ENCODE data around the gene NSG1.

NSG1 gene

GRCh38 chr4:4361883-4362282 is 25.0 kb upstream of the NSG1 start:
- DNase-seq (ENCODE audit: low spot score in 2 of 2) (no peak), ATAC-seq (peak; percentile 55)
- Mint-ChIP-seq H3K4me3 (no peak overlapping the region), H3K36me3 (no peaks in the 10 kb centered on the region), H3K27ac (no peak overlapping the region), H3K4me1 (no peaks in the 10 kb centered on the region), H3K9me3 (peaks cover 5% of the 10 kb centered on the region)

GRCh38 chr4:4362991-4363697 is 23.8 kb upstream of the NSG1 start:
- no peak for ATAC-seq

GRCh38 chr4:4364061-4364460 is 22.8 kb upstream of the NSG1 start:
- Mint-ChIP-seq H3K4me1 (no peaks in the 10 kb centered on the region), H3K9me3 (peaks cover 5% of the 10 kb centered on the region), H3K27ac (no peak overlapping the region), H3K4me3 (no peak overlapping the region), H3K36me3 (no peaks in the 10 kb centered on the region)
- DNase-seq (ENCODE audit: low spot score in 2 of 2) (no peak), ATAC-seq (no peak)

More at GRCh38 chr4:4362991-4363697, 23.8 kb upstream of the NSG1 start:
- Mint-ChIP-seq H3K4me3 (no peak overlapping the region), H3K36me3 (no peaks in the 10 kb centered on the region), H3K4me1 (no peaks in the 10 kb centered on the region), H3K27ac (no peak overlapping the region), H3K9me3 (peaks cover 5% of the 10 kb centered on the region)
- DNase-seq (ENCODE audit: low spot score in 2 of 2): no peak

DNA sequence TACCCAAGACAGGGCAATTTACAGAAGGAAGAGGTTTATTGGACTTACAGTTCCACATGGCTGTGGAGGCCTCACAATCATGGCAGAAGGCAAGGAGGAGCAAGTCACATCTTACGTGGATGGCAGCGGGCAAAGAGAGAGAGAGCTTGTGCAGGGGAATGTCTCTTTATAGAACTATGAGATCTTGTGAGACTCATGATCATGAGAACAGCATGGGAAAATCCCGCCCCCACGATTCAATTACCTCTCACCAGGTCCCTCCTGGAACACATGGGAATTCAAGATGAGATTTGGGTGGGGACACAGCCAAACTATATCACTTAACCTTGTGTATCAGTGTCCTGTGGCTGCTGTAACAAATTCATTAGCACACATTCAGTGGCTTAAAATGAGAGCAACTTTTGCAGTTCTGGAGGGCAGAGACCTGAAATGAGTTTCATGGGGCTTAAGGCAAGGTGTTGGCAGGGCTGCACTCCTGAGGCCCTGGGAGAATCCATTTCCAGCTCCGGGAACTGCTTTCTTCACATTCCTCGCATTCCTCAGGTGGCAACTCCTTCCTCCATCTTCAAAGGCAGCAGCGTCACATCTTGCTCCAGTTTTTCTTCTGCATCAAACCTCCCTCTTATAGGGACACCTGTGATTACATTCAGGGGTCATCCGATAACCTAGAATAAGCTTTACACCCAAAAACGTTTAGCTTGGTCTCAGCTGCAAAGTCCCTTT is 22.3 kb upstream of the NSG1 start:
- ATAC-seq (no peak), DNase-seq (ENCODE audit: low spot score in 2 of 2) (no peak)
- H3K4me3 Mint-ChIP-seq: no peak overlapping the region
- no peak overlapping the region for H3K27ac Mint-ChIP-seq
- no peaks in the 10 kb centered on the region for H3K36me3 Mint-ChIP-seq
- H3K9me3 Mint-ChIP-seq: peaks cover 5% of the 10 kb centered on the region
- H3K4me1 Mint-ChIP-seq: no peaks in the 10 kb centered on the region

DNA sequence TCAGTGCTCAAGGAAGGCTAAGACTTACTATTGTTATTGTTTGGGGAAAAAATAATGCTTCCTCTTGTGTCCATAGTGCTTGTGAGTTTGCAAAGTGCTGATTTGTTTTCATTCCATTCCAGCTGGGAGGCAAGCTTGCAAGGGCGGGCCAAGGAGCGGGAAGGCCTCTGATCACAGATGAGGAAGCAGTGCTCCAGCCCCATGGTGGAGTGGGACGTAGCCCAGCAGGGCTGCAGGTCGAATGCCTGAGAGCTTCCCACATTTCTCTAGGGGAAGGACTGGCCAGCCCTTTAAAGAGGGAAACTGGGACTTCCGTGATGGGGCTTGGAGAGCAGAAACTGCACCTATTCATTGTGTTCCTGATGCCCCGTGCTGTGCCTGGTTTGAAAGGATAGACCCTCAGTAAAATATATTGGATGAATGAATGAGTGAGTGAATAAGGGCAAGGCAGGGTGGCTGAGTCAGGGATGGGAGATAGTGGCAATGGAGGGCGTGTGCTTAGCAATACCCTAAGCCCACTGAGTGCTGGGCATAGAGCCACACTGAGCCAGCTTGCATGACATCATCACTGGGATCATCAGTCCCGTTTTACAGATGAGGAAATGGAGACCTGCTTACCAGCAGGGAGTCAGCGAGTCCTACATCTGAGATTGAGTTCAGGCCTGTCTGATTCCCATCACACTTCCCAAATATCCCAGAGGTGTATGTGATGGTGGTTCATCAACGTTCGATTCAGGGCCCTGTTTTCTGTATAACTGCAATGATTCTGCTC is 17.9 kb upstream of the NSG1 start:
- no peak overlapping the region for H3K4me3 Mint-ChIP-seq
- H3K36me3 Mint-ChIP-seq: no peaks in the 10 kb centered on the region
- H3K27ac Mint-ChIP-seq: no peak overlapping the region
- ATAC-seq (no peak), DNase-seq (ENCODE audit: low spot score in 2 of 2) (no peak)
- peaks cover 5% of the 10 kb centered on the region for H3K9me3 Mint-ChIP-seq
- no peaks in the 10 kb centered on the region for H3K4me1 Mint-ChIP-seq

DNA sequence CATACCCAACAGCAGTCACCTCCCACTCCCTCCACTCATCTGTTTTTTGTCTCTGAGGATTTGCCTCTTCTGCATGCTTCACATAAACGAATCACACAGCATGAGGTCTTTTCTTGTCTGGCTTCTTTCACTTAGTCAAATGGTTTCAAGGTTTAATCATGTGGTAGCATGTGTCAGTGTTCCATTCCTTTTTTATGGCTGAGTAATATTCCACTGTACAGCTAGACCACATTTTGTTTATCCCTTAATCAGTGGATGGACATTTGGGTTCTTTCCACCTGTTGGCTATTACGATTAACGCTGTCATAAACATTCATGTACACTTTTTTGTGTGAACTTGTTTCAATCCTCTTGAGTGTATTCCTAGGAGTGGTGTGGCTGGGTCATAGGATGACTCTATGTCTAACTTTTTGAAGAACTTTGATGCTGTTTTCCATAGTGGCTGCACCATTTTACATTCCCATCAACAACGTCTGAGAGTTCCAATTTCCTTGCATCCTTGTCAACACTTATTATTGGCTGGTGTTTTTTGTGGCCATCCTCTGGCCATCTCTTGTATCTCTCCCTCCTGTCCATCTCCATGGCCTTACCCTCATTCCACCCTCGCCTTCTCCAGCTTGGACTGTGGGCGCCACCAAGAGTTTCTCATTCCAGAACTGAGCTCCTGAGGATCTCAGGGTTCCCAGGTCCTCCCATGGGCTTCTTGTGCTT is 12.4 kb upstream of the NSG1 start:
- H3K4me3 Mint-ChIP-seq: no peak overlapping the region
- no peak overlapping the region for H3K27ac Mint-ChIP-seq
- H3K36me3 Mint-ChIP-seq: no peaks in the 10 kb centered on the region
- no peak for ATAC-seq
- no peak for DNase-seq (ENCODE audit: low spot score in 2 of 2)
- H3K9me3 Mint-ChIP-seq: peaks cover 3% of the 10 kb centered on the region
- no peaks in the 10 kb centered on the region for H3K4me1 Mint-ChIP-seq

GRCh38 chr4:4376074-4376473 is 10.8 kb upstream of the NSG1 start:
- peaks cover 3% of the 10 kb centered on the region for H3K9me3 Mint-ChIP-seq
- no peaks in the 10 kb centered on the region for H3K36me3 Mint-ChIP-seq
- no peak for DNase-seq (ENCODE audit: low spot score in 2 of 2)
- no peaks in the 10 kb centered on the region for H3K4me1 Mint-ChIP-seq
- H3K27ac Mint-ChIP-seq: no peak overlapping the region
- H3K4me3 Mint-ChIP-seq: no peak overlapping the region
- no peak for ATAC-seq

GRCh38 chr4:4377191-4377590 is 9.7 kb upstream of the NSG1 start:
- no peak for ATAC-seq
- Mint-ChIP-seq H3K36me3 (no peaks in the 10 kb centered on the region), H3K4me1 (no peaks in the 10 kb centered on the region)

DNA sequence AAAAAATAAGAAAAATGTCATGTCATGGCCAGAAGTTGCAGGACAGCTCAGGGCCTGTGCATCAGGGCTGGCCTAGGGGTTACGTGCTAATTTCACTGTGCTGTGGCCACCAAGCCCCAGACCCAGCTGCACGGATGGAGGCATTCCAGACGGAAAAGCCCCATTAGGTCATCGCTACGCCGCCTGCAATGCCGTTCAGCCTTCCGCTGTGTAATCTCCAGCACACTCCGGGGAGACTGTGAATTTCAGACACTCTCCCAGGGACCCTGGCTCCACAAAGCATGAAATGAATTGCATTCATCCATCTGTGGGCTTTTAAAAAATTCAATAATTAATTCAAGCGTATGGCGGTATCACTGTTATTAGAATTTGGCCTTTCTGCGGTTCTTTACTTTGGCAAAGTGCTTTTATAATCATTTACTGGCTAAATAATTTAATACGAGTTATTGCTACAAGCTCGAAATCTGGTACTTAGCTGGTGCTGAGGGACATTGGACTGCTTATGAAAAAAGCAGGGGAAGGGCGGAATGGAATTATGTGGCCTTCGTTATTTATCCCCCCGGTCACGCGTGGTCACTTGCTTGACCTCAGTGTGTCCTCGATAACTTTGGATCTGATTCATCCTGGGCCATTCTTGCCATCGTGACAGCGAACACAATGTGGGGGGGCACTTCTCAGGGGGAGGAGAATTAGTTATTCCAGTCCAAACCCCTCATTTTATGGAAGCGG is 9.0 kb upstream of the NSG1 start:
- no peaks in the 10 kb centered on the region for H3K36me3 Mint-ChIP-seq
- no peaks in the 10 kb centered on the region for H3K4me1 Mint-ChIP-seq
- ATAC-seq (no peak), DNase-seq (ENCODE audit: low spot score in 2 of 2) (no peak)
- peaks cover 3% of the 10 kb centered on the region for H3K9me3 Mint-ChIP-seq
- no peak overlapping the region for H3K27ac Mint-ChIP-seq
- H3K4me3 Mint-ChIP-seq: no peak overlapping the region

More at GRCh38 chr4:4377191-4377590, 9.7 kb upstream of the NSG1 start:
- Mint-ChIP-seq H3K27ac (no peak overlapping the region), H3K4me3 (no peak overlapping the region), H3K9me3 (peaks cover 3% of the 10 kb centered on the region)
- DNase-seq (ENCODE audit: low spot score in 2 of 2): no peak

DNA sequence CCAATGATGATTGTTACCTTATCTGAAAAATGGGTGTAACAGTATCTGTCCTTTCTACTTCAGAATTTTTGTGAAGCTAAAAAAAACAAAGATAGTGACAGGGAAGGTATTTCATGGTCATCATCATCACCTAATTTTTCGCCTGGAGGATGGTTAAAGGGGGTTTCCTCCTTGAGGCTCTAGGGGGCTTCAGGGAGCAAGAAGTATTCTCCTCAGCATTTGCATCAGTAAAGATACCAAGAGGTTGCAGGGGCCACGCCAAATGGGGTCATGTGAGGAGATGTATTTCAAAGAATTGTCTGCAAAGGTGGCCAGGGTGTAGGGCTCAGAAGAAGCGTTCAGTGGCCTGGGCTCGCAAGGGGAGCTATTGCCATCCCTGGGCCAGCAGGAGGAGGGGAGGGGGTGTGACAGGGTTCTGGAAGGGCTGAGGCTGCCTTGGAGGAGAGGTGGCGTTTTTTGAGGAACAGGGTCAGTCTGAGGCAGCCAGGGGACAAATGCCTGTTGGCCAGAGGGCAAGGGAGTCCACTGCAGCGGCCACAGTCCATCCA is 7.3 kb upstream of the NSG1 start:
- H3K4me3 Mint-ChIP-seq: no peak overlapping the region
- H3K36me3 Mint-ChIP-seq: no peaks in the 10 kb centered on the region
- H3K27ac Mint-ChIP-seq: no peak overlapping the region
- peaks cover 3% of the 10 kb centered on the region for H3K9me3 Mint-ChIP-seq
- H3K4me1 Mint-ChIP-seq: peaks cover 7% of the 10 kb centered on the region
- DNase-seq (ENCODE audit: low spot score in 2 of 2) (no peak), ATAC-seq (no peak)

GRCh38 chr4:4383085-4383484 is 3.8 kb upstream of the NSG1 start:
- DNase-seq (ENCODE audit: low spot score in 2 of 2) (no peak), ATAC-seq (peak; percentile 59)
- Mint-ChIP-seq H3K4me3 (no peak overlapping the region), H3K4me1 (peaks cover 13% of the 10 kb centered on the region), H3K27ac (no peak overlapping the region), H3K36me3 (no peaks in the 10 kb centered on the region), H3K9me3 (no peaks in the 10 kb centered on the region)

- Mint-ChIP-seq H3K36me3 (no peaks in the 10 kb centered on the region), H3K27ac (no peak overlapping the region), H3K9me3 (no peaks in the 10 kb centered on the region), H3K4me1 (peaks cover 19% of the 10 kb centered on the region), H3K4me3 (peak overlapping the region; percentile 13)
- ATAC-seq: no peak
- DNase-seq (ENCODE audit: low spot score in 2 of 2): peak in 1 of 2 donors; percentile 55
Observed at GRCh38 chr4:4384837-4385236, 2.1 kb upstream of the NSG1 start.

- ATAC-seq (no peak), DNase-seq (ENCODE audit: low spot score in 2 of 2) (no peak)
- H3K4me3 Mint-ChIP-seq: peak overlapping the region; percentile 77
- H3K27ac Mint-ChIP-seq: no peak overlapping the region
- peaks cover 19% of the 10 kb centered on the region for H3K4me1 Mint-ChIP-seq
- no peaks in the 10 kb centered on the region for H3K36me3 Mint-ChIP-seq
- H3K9me3 Mint-ChIP-seq: no peaks in the 10 kb centered on the region
Observed at GRCh38 chr4:4385729-4386295, 1.1 kb upstream of the NSG1 start.

- Mint-ChIP-seq H3K36me3 (no peaks in the 10 kb centered on the region), H3K9me3 (no peaks in the 10 kb centered on the region), H3K4me3 (peak overlapping the region; percentile 77), H3K27ac (no peak overlapping the region), H3K4me1 (peaks cover 19% of the 10 kb centered on the region)
- DNase-seq (ENCODE audit: low spot score in 2 of 2) (peak; percentile 10 to 56), ATAC-seq (peak; percentile 65)
Observed at GRCh38 chr4:4386296-4386735, 586 bp upstream of the NSG1 start.
